Measurements from ENCODE around the gene OR51A7.
"Not testable (repeated sequence)": the region's sequence is repeated elsewhere in the genome, so short reads cannot be mapped to it uniquely, and the experiment has no call there.

Gene OR51A7

GRCh38 chr11:4921796-4922195 is 18.2 kb downstream of the OR51A7 start:
- Mint-ChIP-seq H3K27me3 (peaks cover 3% of the 10 kb centered on the region), H3K27ac (no peak overlapping the region), H3K9me3 (no peaks in the 10 kb centered on the region), H3K4me1 (no peaks in the 10 kb centered on the region), H3K36me3 (no peaks in the 10 kb centered on the region), H3K4me3 (no peak overlapping the region)

GRCh38 chr11:4922304-4922703 is 18.7 kb downstream of the OR51A7 start:
- H3K9me3 Mint-ChIP-seq = no peaks in the 10 kb centered on the region
- H3K4me1 Mint-ChIP-seq = no peaks in the 10 kb centered on the region
- H3K27ac Mint-ChIP-seq = no peak overlapping the region
- no peak overlapping the region for H3K4me3 Mint-ChIP-seq
- H3K36me3 Mint-ChIP-seq = no peaks in the 10 kb centered on the region
- H3K27me3 Mint-ChIP-seq = peaks cover 3% of the 10 kb centered on the region

DNA sequence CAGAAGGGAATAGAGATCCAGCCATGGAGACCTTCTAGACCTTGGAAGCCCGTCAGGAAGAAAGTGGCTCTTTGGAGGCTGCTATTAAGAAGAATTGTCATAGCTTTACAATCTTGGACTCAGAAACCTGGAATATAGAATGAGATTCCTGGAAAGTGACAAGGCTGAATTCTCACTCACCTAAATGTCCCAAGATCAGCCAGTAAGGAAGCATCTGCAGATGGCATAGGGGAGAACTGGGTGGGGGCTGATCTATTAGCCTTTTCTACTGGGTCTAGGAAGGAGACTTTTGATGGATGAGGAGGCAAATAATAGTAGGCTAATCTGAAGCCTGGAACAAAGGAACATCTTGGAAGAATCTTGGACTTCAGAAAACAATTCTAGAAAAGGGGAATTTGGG is 20.7 kb downstream of the OR51A7 start, which contains the start of gene OR51G1:
Gene OR51G1, minus strand, starts transcription at position 101 of the 400 bp plus-strand sequence. Its CDS starts 0 bp downstream, at position 101.
- Mint-ChIP-seq H3K27me3 (peaks cover 3% of the 10 kb centered on the region), H3K36me3 (no peaks in the 10 kb centered on the region), H3K4me1 (no peaks in the 10 kb centered on the region), H3K27ac (no peak within 1 kb of the TSS), H3K4me3 (no peak within 1 kb of the TSS), H3K9me3 (no peaks in the 10 kb centered on the region)

GRCh38 chr11:4926608-4927007 is 23.0 kb downstream of the OR51A7 start:
- Mint-ChIP-seq H3K27ac (no peak overlapping the region), H3K27me3 (peaks cover 3% of the 10 kb centered on the region), H3K4me1 (no peaks in the 10 kb centered on the region), H3K9me3 (no peaks in the 10 kb centered on the region), H3K4me3 (no peak overlapping the region), H3K36me3 (no peaks in the 10 kb centered on the region)

DNA sequence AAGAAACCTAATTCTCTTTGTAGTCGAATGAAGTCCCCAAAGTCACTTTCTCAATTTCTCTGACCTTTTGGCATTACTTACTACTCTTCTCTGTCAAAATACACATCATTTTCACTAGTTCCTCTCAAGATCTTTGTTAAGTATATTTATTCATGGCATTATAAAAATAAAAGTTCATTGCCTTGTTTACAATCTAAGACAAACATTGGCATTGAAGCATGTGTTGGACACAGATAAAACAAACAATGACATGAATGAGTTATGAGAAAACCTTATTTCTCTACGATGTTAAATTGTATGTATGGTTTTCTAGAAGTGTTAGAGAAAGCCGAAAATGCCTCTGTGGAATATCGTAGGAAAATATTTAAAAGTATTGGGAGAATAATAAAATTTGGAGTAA is 29.2 kb downstream of the OR51A7 start:
- H3K36me3 Mint-ChIP-seq = no peaks in the 10 kb centered on the region
- H3K9me3 Mint-ChIP-seq = no peaks in the 10 kb centered on the region
- H3K27ac Mint-ChIP-seq = no peak overlapping the region
- no peak overlapping the region for H3K4me3 Mint-ChIP-seq
- no peaks in the 10 kb centered on the region for H3K4me1 Mint-ChIP-seq
- no peaks in the 10 kb centered on the region for H3K27me3 Mint-ChIP-seq

DNA sequence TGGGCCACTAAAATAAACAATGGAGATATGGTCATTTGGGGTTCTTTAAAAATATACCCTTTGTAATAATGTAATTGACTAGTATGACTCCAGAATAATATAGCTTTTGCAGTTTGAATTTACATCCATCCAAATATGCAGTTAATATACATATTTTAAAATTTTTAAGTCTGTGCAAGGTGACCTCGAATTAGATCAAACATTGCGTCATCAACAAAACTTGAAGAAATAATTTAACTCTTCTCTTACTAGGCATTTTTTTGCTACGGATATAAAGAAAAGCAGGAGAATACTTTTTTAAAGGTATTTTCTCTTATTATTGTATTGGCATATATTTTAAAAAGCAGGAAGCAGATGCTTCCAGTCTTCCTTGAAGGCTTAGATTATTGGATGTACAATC is 33.2 kb downstream of the OR51A7 start:
- H3K4me1 Mint-ChIP-seq = no peaks in the 10 kb centered on the region
- no peak overlapping the region for H3K27ac Mint-ChIP-seq
- H3K36me3 Mint-ChIP-seq = no peaks in the 10 kb centered on the region
- H3K9me3 Mint-ChIP-seq = no peaks in the 10 kb centered on the region
- H3K27me3 Mint-ChIP-seq = peaks cover 3% of the 10 kb centered on the region
- no peak overlapping the region for H3K4me3 Mint-ChIP-seq

GRCh38 chr11:4947505-4947904 is 43.9 kb downstream of the OR51A7 start, which contains the start of gene OR51A4:
Gene OR51A4, minus strand, starts transcription at chr11:4947605. Its CDS starts 505 bp downstream, at chr11:4947100.
- H3K9me3 Mint-ChIP-seq = no peaks in the 10 kb centered on the region
- H3K36me3 Mint-ChIP-seq = no peaks in the 10 kb centered on the region
- H3K27me3 Mint-ChIP-seq = no peaks in the 10 kb centered on the region
- no peak within 1 kb of the TSS for H3K4me3 Mint-ChIP-seq
- no peak within 1 kb of the TSS for H3K27ac Mint-ChIP-seq
- no peaks in the 10 kb centered on the region for H3K4me1 Mint-ChIP-seq

GRCh38 chr11:4955613-4956012 is 52.0 kb downstream of the OR51A7 start, which contains the start of gene OR51A2:
Gene OR51A2, minus strand, starts transcription at chr11:4955713. Its CDS starts 0 bp downstream, at chr11:4955713.
- H3K27me3 Mint-ChIP-seq, H3K4me1 Mint-ChIP-seq, H3K4me3 Mint-ChIP-seq, H3K9me3 Mint-ChIP-seq, H3K27ac Mint-ChIP-seq, H3K36me3 Mint-ChIP-seq: not testable (repeated sequence)

DNA sequence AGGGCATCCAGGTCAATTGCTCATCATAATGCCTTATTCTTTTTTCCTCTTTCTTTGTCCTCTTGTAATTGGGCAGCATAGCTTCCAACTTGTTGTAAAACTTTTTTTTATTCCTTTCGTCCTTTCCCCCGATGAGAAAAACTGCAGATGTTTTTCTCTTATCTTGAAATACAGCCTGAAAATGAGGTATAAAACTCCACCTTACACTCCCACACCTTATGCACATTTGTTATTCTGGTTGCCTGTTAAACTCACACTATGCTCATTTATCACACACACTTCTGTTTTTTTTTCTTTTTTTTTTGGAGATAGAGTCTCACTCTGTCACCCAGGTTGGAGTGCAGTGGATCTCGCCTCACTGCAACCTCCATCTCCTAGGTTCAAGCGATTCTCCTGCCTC is 53.8 kb downstream of the OR51A7 start:
- H3K9me3 Mint-ChIP-seq = no peaks in the 10 kb centered on the region
- no peak overlapping the region for H3K4me3 Mint-ChIP-seq
- H3K27ac Mint-ChIP-seq = no peak overlapping the region
- no peaks in the 10 kb centered on the region for H3K27me3 Mint-ChIP-seq
- no peaks in the 10 kb centered on the region for H3K36me3 Mint-ChIP-seq
- H3K4me1 Mint-ChIP-seq = no peaks in the 10 kb centered on the region
